Nephron (organoid): ENCODE data around the gene TMEM41B.
"Not testable (repeated sequence)": the region's sequence is repeated elsewhere in the genome, so short reads cannot be mapped to it uniquely, and the experiment has no call there.

Experiments
- H3K27ac Mint-ChIP-seq, 3 experiments: 2 replicates each; pipeline ENCODE4 v1.8.0; 2020; ENCODE audit warnings: mixed read lengths in 3 of 3, mild to moderate bottlenecking in 2 of 3, moderate library complexity in 1 of 3
- H3K27me3 Mint-ChIP-seq: 2 replicates; pipeline ENCODE4 v1.8.0; 2021; ENCODE audit warnings: low read depth, mild to moderate bottlenecking, moderate library complexity, mixed read lengths
- H3K36me3 Mint-ChIP-seq: 2 replicates; pipeline ENCODE4 v1.8.0; 2020; ENCODE audit warnings: low read depth, mixed read lengths
- H3K4me1 Mint-ChIP-seq: 2 replicates; pipeline ENCODE4 v1.8.0; 2020; ENCODE audit warnings: mixed read lengths
- H3K4me3 Mint-ChIP-seq, 3 experiments: 2 replicates each; pipeline ENCODE4 v1.8.0; 2020; ENCODE audit warnings: mild to moderate bottlenecking in 3 of 3, mixed read lengths in 3 of 3, moderate library complexity in 2 of 3
- H3K9me3 Mint-ChIP-seq: 2 replicates; pipeline ENCODE4 v1.8.0; 2020; ENCODE audit warnings: mixed read lengths
- CTCF ChIP-seq, 3 experiments: fragments of 200-600 bp; sonication (generic); IDR thresholded peaks; one replicate each; pipeline ENCODE4 v1.5.0; 2021; ENCODE audit warnings: antibody characterized with exemption in 3 of 3; ENCODE audit not compliant: unreplicated experiment in 3 of 3

TMEM41B gene

DNA sequence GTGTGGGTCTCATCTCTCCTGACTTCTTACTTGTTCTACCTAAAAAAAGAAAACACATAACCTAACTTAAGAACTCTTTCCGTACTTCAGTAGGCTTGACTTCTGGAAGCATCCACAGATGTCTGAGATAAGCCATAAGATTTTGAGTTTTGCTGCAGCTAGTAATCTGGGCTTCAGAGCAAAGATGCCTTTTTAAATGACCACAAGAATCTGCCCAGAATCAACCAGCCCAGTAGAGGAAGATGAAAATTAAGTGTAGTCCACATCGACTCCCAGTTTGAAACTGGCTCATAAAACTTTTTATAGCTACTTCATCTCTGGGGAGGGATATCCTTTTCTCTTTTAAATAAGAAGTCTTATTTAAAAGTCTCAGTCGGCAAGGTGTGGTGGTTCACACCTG lies 60.0 kb downstream of the TMEM41B start:
- Mint-ChIP-seq H3K4me1 (peaks cover 5% of the 10 kb centered on the region), H3K27ac (peak overlapping the region in 1 of 3 experiments; percentile 3), H3K4me3 (no peak overlapping the region), H3K36me3 (peaks cover 32% of the 10 kb centered on the region), H3K27me3 (no peaks in the 10 kb centered on the region), H3K9me3 (no peaks in the 10 kb centered on the region)
- no peak for TF ChIP-seq CTCF (IDR thresholded peaks at IDR 0.05; ENCODE audit: unreplicated experiment in 3 of 3)

DNA sequence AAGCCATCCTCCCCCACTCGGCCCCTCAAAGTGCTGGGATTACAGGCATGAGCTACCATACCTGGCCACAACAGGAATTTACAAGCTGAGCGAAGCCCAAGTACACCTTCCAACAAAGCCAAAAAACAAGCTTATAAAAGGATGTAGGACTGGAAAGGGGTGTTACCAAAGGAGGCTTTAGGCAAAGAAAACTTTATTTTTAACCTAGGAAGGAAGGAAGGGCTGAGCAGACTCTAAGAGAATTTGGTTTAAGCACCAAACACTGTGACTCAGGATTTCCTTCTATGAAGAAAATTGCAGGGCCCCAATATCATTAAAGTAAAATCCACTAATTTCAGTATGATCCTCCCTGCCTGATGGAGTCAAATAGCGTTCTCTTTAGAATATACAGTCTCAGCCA lies 61.3 kb downstream of the TMEM41B start:
- H3K36me3 Mint-ChIP-seq = peaks cover 26% of the 10 kb centered on the region
- no peak for TF ChIP-seq CTCF (IDR thresholded peaks at IDR 0.05; ENCODE audit: unreplicated experiment in 3 of 3)
- no peaks in the 10 kb centered on the region for H3K9me3 Mint-ChIP-seq
- no peak overlapping the region for H3K4me3 Mint-ChIP-seq
- no peaks in the 10 kb centered on the region for H3K27me3 Mint-ChIP-seq
- H3K27ac Mint-ChIP-seq = no peak overlapping the region
- peaks cover 5% of the 10 kb centered on the region for H3K4me1 Mint-ChIP-seq

DNA sequence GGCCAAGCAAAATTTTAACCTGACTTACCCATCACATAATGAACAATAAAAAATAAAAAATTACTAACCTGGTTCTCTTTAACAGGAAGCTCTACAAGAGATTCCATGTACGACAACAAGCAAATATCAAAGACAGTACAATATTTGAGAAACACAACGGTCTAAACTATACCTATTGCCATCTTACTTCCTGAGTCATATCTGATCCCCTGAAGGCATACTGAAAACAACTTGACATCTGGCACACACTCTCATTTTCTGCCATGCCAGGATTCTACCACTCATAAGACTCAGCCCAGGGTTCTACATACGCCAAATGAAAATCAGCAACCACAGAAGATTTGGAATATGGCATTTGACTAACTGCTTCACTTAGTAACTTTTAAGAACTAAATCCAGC lies 63.1 kb downstream of the TMEM41B start:
- Mint-ChIP-seq H3K4me3 (no peak overlapping the region), H3K9me3 (no peaks in the 10 kb centered on the region), H3K4me1 (peaks cover 5% of the 10 kb centered on the region), H3K27ac (peak overlapping the region; percentile 13 to 59 (median 49)), H3K36me3 (peaks cover 21% of the 10 kb centered on the region), H3K27me3 (no peaks in the 10 kb centered on the region)
- TF ChIP-seq CTCF (IDR thresholded peaks at IDR 0.05; ENCODE audit: unreplicated experiment in 3 of 3) = no peak

GRCh38 chr11:9250139-9250582 lies 64.2 kb downstream of the TMEM41B start:
- peaks cover 5% of the 10 kb centered on the region for H3K4me1 Mint-ChIP-seq
- H3K27me3 Mint-ChIP-seq = no peaks in the 10 kb centered on the region
- peak overlapping the region in 2 of 3 experiments; percentile 43 to 79 for H3K27ac Mint-ChIP-seq
- H3K9me3 Mint-ChIP-seq = no peaks in the 10 kb centered on the region
- TF ChIP-seq CTCF (IDR thresholded peaks at IDR 0.05; ENCODE audit: unreplicated experiment in 3 of 3) = no peak
- peaks cover 17% of the 10 kb centered on the region for H3K36me3 Mint-ChIP-seq
- H3K4me3 Mint-ChIP-seq = no peak overlapping the region

DNA sequence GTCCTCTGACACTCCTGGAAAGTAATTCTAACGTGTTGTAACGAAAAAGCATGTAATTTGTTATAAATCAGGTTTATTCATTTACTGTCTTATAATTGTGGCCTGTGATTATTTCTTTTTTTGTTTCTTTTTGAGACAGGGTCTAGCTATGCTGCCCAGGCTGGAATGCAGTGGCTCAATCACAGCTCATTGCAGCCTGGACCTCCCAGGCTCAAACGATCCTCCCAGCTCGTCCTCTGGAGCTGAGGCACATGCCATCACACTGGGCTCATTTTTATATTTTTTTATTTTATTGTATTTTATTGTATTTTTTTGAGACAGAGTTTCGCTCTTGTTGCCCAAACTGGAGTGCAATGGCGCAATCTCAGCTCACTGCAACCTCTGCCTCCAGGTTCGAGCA lies 65.1 kb downstream of the TMEM41B start:
- Mint-ChIP-seq H3K27ac (no peak overlapping the region), H3K27me3 (no peaks in the 10 kb centered on the region), H3K36me3 (peaks cover 10% of the 10 kb centered on the region), H3K9me3 (no peaks in the 10 kb centered on the region), H3K4me1 (peaks cover 5% of the 10 kb centered on the region), H3K4me3 (no peak overlapping the region)
- TF ChIP-seq CTCF (IDR thresholded peaks at IDR 0.05; ENCODE audit: unreplicated experiment in 3 of 3) = no peak

DNA sequence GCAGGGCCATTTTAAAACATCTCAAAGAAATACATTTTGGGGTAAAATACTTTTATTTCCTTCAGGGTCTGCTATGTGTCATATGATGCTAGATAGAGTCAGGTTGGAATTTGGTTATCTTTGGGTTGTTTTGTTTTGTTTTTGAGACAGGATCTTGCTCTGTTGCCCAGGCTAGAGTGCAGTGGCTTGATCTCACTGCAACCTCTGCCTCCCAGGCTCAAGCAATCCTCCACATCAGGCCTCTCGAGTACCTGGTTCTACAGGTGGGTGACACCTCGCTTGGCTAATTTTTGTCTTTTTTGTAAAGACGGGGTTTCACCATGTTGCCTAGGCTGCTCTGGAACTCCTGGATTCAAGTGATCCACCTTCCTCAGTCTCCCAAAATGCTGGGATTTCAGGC lies 66.5 kb downstream of the TMEM41B start:
- no peak overlapping the region for H3K27ac Mint-ChIP-seq
- H3K4me1 Mint-ChIP-seq = peaks cover 5% of the 10 kb centered on the region
- no peak for TF ChIP-seq CTCF (IDR thresholded peaks at IDR 0.05; ENCODE audit: unreplicated experiment in 3 of 3)
- H3K27me3 Mint-ChIP-seq = no peaks in the 10 kb centered on the region
- no peaks in the 10 kb centered on the region for H3K9me3 Mint-ChIP-seq
- H3K4me3 Mint-ChIP-seq = no peak overlapping the region
- H3K36me3 Mint-ChIP-seq = peaks cover 14% of the 10 kb centered on the region

- H3K27ac Mint-ChIP-seq, H3K9me3 Mint-ChIP-seq, H3K27me3 Mint-ChIP-seq, H3K4me3 Mint-ChIP-seq: not testable (repeated sequence)
- Mint-ChIP-seq H3K36me3 (peaks cover 35% of the 10 kb centered on the region), H3K4me1 (peaks cover 14% of the 10 kb centered on the region)
Measured at GRCh38 chr11:9236242-9236641, 78.2 kb downstream of the TMEM41B start.
